ENCODE data around the gene ZNF557. TPM values are rescaled to one million over a fixed set of nuclear protein-coding genes. Genes with fewer than 3 reads are reported as not detected.
A peak's percentile ranks its signal among the peaks of the same experiment; 100 is the strongest.

The ZNF557 gene
- total and polyA plus RNA-seq, 12 donors: 1.1 to 5.8 (median 3.9) TPM

DNA sequence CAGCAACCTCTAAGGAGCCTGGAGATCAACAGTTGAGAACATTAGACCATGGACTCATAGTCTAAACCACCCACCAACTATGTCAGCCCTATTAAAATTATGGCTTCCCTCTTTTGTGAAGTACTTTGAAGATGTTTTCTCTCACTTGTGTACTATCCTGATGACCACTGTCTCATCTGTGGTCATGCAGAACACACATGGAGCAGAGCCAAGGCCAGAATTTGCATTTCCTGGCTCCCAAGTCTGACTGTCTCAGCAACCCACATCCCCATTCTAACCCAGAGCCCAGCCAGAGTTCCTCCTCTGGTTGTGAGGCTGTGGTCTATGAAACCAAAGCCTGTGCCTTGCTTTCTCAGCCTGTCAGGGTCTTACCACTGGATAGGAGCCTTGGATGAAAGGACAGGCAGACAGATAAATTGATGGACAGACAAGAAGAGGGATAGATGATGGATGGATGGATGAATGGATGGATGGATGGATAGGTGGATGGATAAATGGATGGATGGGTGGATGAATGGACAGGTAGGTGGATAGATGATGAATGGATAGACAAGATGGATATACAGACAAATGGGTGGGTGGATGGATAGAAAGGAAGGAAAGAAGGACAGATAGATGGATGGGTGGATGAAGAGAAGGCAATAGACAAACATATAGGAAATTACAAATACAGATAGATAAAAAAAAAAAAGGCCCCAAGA lies 35.4 kb downstream of the ZNF557 start:
- Histone ChIP-seq H3K4me1 (peaks cover 0 to 12% (median 1%) of the 10 kb centered on the region in 9 donors), H3K9me3 (peaks cover 0 to 4% (median 0%) of the 10 kb centered on the region in 11 donors), H3K36me3 (no peaks in the 10 kb centered on the region), H3K27me3 (no peaks in the 10 kb centered on the region), H3K4me3 (no peak overlapping the region), H3K27ac (no peak overlapping the region)
- ATAC-seq (peak in 2 of 8 donors; percentile 8 to 26), DNase-seq (no peak)
- TF ChIP-seq, protein P1, sequence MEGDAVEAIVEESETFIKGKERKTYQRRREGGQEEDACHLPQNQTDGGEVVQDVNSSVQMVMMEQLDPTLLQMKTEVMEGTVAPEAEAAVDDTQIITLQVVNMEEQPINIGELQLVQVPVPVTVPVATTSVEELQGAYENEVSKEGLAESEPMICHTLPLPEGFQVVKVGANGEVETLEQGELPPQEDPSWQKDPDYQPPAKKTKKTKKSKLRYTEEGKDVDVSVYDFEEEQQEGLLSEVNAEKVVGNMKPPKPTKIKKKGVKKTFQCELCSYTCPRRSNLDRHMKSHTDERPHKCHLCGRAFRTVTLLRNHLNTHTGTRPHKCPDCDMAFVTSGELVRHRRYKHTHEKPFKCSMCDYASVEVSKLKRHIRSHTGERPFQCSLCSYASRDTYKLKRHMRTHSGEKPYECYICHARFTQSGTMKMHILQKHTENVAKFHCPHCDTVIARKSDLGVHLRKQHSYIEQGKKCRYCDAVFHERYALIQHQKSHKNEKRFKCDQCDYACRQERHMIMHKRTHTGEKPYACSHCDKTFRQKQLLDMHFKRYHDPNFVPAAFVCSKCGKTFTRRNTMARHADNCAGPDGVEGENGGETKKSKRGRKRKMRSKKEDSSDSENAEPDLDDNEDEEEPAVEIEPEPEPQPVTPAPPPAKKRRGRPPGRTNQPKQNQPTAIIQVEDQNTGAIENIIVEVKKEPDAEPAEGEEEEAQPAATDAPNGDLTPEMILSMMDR (IDR thresholded peaks at IDR 0.05): no peak
- intact Hi-C loops (cut with DNase I): loop anchor here in 7 of 10 donors (2.0 to 10.0 kb wide), 5 partner anchors 42 to 692 kb away; partner anchors contain the start of gene MCEMP1 (in 1 of the 7)

DNA sequence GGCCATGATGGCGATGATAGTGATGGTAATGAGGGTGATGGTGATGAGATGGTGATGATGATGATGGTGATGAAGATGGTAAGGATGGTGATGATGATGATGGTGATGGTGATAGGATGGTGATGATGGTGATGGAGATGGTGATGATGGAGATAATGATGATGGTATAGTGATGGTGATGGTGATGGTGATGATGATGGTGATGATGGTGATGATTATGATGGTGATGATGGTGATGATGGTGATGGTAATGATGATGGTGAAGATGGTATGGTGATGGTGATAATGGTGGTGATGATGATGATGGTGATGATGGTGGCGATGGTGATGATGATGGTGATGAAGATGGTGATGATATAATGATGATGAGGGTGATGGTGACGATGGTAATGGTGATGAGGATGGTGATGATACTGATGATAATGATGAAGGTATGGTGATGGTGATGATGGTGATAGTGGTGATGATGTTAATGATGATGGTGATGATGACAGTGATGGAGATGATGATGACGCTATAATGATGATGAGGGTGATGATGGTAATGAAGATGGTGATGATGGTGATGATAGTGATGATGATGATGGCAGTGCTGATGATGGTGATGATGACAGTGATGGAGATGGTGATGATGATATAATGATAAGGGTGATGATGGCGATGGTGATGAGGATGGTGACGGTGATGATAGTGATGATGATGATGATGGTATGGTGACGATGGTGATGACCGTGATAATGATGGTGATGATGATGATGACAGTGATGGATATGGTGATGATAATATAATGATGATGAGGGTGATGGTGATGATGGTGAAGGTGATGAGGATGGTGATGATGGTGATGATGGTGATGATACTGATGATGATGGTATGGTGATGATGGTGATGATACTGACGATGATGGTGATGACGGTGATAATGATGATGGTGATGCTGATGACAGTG lies 37.5 kb downstream of the ZNF557 start:
- H3K4me3 ChIP-seq: no peak overlapping the region
- ATAC-seq: no peak
- H3K9me3 ChIP-seq: peaks cover 0 to 4% (median 0%) of the 10 kb centered on the region in 11 donors
- intact Hi-C loops (cut with DNase I): loop anchor here in 2 of 10 donors (5.0 to 10.0 kb wide), 2 partner anchors 230 to 568 kb away; partner anchors contain the start of gene MCEMP1 (in 1 of the 2)
- no peak for DNase-seq
- H3K27ac ChIP-seq: no peak overlapping the region
- H3K4me1 ChIP-seq: peaks cover 0 to 9% (median 0%) of the 10 kb centered on the region in 9 donors
- H3K27me3 ChIP-seq: no peaks in the 10 kb centered on the region
- 85 to 89% methylated on average over 10 of the region's 10 CpGs for WGBS, 2 donors
- TF ChIP-seq, protein P1 (IDR thresholded peaks at IDR 0.05): no peak
- no peaks in the 10 kb centered on the region for H3K36me3 ChIP-seq

DNA sequence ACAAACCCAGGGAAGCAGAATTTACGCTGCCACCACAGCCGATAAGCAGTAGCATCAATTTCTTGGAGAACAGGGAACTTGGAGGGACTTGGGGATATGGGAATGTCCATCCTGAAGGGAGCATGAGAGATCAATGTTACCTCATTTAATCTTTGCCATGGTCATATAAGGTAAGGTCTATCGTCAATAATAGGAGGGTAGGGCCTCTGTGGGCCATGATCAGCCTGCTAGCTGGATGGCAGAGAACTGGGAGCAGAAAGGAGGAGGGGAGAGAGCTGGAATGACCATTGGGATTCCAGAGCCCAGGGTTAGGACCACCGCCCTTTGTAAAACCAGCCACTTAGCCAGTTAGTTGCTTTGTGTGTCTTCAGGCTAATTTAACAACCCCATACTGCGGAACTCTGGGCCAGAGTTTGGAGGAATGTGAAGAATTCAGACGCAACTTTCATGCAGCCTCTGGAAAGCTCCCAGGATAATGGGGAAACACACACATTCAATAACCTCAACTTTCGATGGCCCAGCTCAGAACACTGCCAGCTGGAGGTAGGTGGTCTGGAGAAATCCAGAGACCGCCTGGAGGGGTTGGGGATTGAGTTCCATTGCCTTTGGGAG lies 40.3 kb downstream of the ZNF557 start:
- Histone ChIP-seq H3K36me3 (peaks cover 0 to 8% (median 0%) of the 10 kb centered on the region in 9 donors), H3K4me3 (no peak overlapping the region), H3K9me3 (peaks cover 0 to 12% (median 0%) of the 10 kb centered on the region in 11 donors), H3K4me1 (peaks cover 0 to under 1% (median 0%) of the 10 kb centered on the region in 9 donors), H3K27ac (no peak overlapping the region), H3K27me3 (no peaks in the 10 kb centered on the region)
- TF ChIP-seq, protein P1 (IDR thresholded peaks at IDR 0.05): no peak
- 66 to 72% methylated on average over 8 of the region's 8 CpGs for WGBS, 2 donors
- ATAC-seq (no peak), DNase-seq (no peak)
- intact Hi-C loops (cut with DNase I): loop anchor here in 2 of 10 donors (5.0 to 10.0 kb wide), 2 partner anchors 228 to 565 kb away; partner anchors contain the start of gene MCEMP1 (in 1 of the 2)

DNA sequence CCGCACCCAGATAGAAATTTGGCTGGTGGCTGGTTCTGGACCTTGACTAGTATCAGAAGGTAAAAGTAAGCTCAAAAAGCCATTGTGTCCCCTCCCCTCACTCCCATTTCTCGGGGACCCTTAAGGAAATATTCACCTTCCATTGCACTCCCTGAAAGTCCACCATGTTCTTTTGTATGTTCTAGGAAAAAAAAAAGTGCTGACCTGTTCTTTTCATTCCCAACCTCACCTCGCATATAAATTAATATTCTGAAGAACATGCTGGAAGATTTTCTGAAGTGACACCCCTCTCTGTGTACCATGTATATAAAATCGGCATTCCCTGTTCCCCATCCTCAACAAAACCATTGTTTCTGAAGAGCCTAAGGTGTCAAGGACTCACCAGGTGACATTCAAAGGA lies 43.2 kb downstream of the ZNF557 start:
- H3K9me3 ChIP-seq: peaks cover 0 to 12% (median 0%) of the 10 kb centered on the region in 11 donors
- no peaks in the 10 kb centered on the region for H3K4me1 ChIP-seq
- no peak overlapping the region for H3K4me3 ChIP-seq
- ATAC-seq: no peak
- H3K27ac ChIP-seq: no peak overlapping the region
- DNase-seq: no peak
- intact Hi-C loops (cut with DNase I): no loop called here
- H3K36me3 ChIP-seq: peaks cover 0 to 36% (median 10%) of the 10 kb centered on the region in 9 donors
- TF ChIP-seq, protein P1 (IDR thresholded peaks at IDR 0.05): no peak
- H3K27me3 ChIP-seq: no peaks in the 10 kb centered on the region
- 92 to 94% methylated on average over 4 of the region's 4 CpGs for WGBS, 2 donors
